ENCODE measurements around the gene PTGR3.

PTGR3 gene

DNA sequence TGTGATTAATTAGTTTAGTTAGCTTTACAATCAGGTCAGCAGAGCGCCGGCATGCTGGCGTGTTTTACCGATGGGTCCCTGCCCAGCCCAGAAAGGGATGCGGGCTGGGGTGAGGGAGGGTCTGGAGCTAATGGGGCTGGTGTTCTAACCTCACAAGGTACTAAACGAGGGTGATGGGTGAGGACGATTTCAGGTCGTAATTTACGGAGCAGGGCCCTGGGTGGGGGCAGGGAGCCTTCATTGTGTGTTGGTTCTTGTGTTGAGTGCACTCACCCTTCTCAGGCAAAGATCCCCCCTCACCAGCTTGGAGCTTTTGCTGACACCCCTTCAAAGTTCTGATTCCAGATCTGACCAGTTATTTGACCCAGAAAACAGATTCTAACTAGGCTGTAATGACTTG is 39.5 kb downstream of the PTGR3 start:
- peaks cover 4% of the 10 kb centered on the region for H3K9me3 Mint-ChIP-seq
- peaks cover 4% of the 10 kb centered on the region for H3K36me3 Mint-ChIP-seq (ENCODE audit: low read depth)
- TF ChIP-seq, protein P1, sequence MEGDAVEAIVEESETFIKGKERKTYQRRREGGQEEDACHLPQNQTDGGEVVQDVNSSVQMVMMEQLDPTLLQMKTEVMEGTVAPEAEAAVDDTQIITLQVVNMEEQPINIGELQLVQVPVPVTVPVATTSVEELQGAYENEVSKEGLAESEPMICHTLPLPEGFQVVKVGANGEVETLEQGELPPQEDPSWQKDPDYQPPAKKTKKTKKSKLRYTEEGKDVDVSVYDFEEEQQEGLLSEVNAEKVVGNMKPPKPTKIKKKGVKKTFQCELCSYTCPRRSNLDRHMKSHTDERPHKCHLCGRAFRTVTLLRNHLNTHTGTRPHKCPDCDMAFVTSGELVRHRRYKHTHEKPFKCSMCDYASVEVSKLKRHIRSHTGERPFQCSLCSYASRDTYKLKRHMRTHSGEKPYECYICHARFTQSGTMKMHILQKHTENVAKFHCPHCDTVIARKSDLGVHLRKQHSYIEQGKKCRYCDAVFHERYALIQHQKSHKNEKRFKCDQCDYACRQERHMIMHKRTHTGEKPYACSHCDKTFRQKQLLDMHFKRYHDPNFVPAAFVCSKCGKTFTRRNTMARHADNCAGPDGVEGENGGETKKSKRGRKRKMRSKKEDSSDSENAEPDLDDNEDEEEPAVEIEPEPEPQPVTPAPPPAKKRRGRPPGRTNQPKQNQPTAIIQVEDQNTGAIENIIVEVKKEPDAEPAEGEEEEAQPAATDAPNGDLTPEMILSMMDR (IDR thresholded peaks at IDR 0.05; ENCODE audit: unreplicated experiment in 3 of 3): no peak
- no peak overlapping the region for H3K4me3 Mint-ChIP-seq
- H3K27me3 Mint-ChIP-seq (ENCODE audit: low read depth): peaks cover 8% of the 10 kb centered on the region
- no peak overlapping the region for H3K27ac Mint-ChIP-seq
- H3K4me1 Mint-ChIP-seq: peaks cover 16% of the 10 kb centered on the region

DNA sequence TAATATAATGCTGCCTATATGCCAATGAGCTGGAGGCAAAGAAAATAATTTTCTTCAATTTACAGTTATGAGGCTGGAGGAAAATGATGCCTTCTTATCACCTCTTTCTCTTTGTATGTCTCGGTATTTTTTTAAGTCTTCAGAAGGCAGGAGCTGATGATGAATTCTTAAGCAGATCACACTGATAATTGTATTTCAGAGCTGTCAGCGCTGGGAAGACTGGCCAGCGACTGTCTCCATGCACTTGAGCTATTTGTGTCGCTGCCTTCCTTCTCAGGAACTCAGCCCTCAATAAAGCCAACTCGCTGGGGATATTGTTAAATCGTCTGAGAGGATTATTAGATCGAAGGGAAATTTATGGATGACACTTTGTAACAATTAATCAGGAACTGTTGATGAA is 40.3 kb downstream of the PTGR3 start:
- Mint-ChIP-seq H3K4me3 (no peak overlapping the region), H3K27ac (no peak overlapping the region), H3K36me3 (ENCODE audit: low read depth) (peaks cover 4% of the 10 kb centered on the region), H3K9me3 (peaks cover 4% of the 10 kb centered on the region), H3K4me1 (peaks cover 11% of the 10 kb centered on the region), H3K27me3 (ENCODE audit: low read depth) (peaks cover 8% of the 10 kb centered on the region)
- TF ChIP-seq, protein P1 (IDR thresholded peaks at IDR 0.05; ENCODE audit: unreplicated experiment in 3 of 3): no peak

DNA sequence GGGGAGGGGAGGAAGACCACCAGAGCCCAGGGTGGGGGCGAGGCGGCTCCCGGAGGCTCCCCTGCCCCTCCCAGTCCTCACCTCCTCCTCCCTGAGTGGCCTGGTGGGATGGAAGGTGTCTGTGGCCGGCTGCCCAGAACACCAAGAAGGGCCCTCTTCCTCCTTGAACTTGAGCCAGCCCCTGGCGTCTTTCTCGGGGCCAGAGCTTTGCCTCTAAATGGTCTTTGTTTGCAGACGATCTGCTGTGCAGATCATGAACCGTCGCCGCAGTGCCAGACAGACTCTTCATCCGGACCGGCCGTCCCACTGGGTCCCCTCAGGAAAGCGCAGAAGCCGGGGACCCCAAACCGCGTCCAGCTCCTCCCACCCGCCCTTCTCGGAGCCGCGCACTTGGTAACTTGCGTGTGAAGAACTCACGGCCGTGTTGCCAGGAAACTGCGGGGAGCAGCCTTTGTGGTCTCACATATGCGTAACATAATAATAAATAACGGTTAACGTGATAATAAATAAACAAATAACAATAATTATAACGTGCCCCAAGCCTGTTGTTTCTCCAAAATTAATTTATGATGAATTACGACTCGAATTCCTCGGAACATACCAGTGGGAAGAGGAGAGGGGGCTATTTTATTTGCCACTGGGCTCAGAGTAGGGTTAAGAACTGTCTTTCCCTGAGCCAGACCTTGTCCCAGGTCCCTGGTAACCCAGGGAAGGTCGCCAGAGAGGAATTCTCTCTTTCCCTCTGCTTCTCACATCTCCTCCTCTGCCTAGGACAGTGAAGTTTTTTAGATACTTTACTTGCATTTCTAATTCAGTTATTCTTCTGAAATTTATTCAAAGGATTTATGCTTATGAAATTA is 41.0 kb downstream of the PTGR3 start:
- TF ChIP-seq, protein P1 (IDR thresholded peaks at IDR 0.05; ENCODE audit: unreplicated experiment in 3 of 3): no peak
- Mint-ChIP-seq H3K27me3 (ENCODE audit: low read depth) (peaks cover 8% of the 10 kb centered on the region), H3K4me1 (peaks cover 5% of the 10 kb centered on the region)

GRCh38 chr18:75167137-75167536 is 41.8 kb downstream of the PTGR3 start:
- TF ChIP-seq, protein P1 (IDR thresholded peaks at IDR 0.05; ENCODE audit: unreplicated experiment in 3 of 3): no peak
- no peak overlapping the region for H3K27ac Mint-ChIP-seq
- H3K4me1 Mint-ChIP-seq: no peaks in the 10 kb centered on the region
- no peak overlapping the region for H3K4me3 Mint-ChIP-seq
- H3K27me3 Mint-ChIP-seq (ENCODE audit: low read depth): peaks cover 6% of the 10 kb centered on the region
- peaks cover 4% of the 10 kb centered on the region for H3K36me3 Mint-ChIP-seq (ENCODE audit: low read depth)
- peaks cover 6% of the 10 kb centered on the region for H3K9me3 Mint-ChIP-seq

More for the DNA sequence above, 41.0 kb downstream of the PTGR3 start:
- Mint-ChIP-seq H3K36me3 (ENCODE audit: low read depth) (peaks cover 4% of the 10 kb centered on the region), H3K9me3 (peaks cover 6% of the 10 kb centered on the region), H3K27ac (no peak overlapping the region), H3K4me3 (no peak overlapping the region)

DNA sequence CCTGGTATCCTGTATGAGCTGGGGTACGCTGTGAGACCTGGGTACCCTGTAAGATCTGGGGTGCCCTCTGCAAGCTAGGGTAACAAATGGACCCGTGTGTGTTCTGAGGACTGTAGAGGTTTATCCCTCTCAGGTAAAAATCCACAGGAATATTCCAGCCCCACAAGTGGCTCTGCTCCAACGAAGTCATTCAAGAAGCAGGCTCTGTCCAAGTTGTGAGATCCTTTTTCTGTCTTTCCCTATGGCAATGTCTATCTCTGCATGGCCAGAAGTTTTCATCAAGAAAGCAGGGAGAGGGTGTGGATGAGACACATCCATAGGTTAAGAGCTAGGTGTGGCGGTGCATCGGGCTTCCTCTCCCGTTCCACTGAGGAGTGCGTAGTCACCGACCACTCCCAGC is 43.0 kb downstream of the PTGR3 start:
- Mint-ChIP-seq H3K27me3 (ENCODE audit: low read depth) (no peaks in the 10 kb centered on the region), H3K4me3 (no peak overlapping the region), H3K36me3 (ENCODE audit: low read depth) (peaks cover 4% of the 10 kb centered on the region), H3K4me1 (no peaks in the 10 kb centered on the region), H3K27ac (no peak overlapping the region), H3K9me3 (peaks cover 6% of the 10 kb centered on the region)
- TF ChIP-seq, protein P1 (IDR thresholded peaks at IDR 0.05; ENCODE audit: unreplicated experiment in 3 of 3): no peak

- peaks cover 6% of the 10 kb centered on the region for H3K9me3 Mint-ChIP-seq
- no peak overlapping the region for H3K4me3 Mint-ChIP-seq
Measured at GRCh38 chr18:75164479-75164878, 44.5 kb downstream of the PTGR3 start.

More at GRCh38 chr18:75164479-75164878, 44.5 kb downstream of the PTGR3 start:
- Mint-ChIP-seq H3K27ac (no peak overlapping the region), H3K4me1 (peaks cover 6% of the 10 kb centered on the region), H3K27me3 (ENCODE audit: low read depth) (peaks cover 8% of the 10 kb centered on the region), H3K36me3 (ENCODE audit: low read depth) (peaks cover 4% of the 10 kb centered on the region)
- TF ChIP-seq, protein P1 (IDR thresholded peaks at IDR 0.05; ENCODE audit: unreplicated experiment in 3 of 3): no peak

Measured in nephron (organoid).